Measurements from ENCODE around the gene SEC22A. TPM values are rescaled to one million over a fixed set of nuclear protein-coding genes. Genes with fewer than 3 reads are reported as not detected.

The SEC22A gene
- total and polyA plus RNA-seq, 2 of the 13 experiments (the other 11 are each of a cell fraction or from before 2014, with no cell fraction given), result 14.1 to 17.3 TPM

GRCh38 chr3:123201557-123202427, at the start of gene SEC22A (continued):
- TF ChIP-seq ZBTB40 (IDR thresholded peaks at IDR 0.05) (no peak), ZBTB40 (CRISPR knock-in tag; IDR thresholded peaks at IDR 0.05) (no peak; the same call in 1 of the 2 replicates), ZNF580 (CRISPR knock-in tag; IDR thresholded peaks at IDR 0.05; ENCODE audit: borderline replicate concordance, low read depth) (peak; percentile 55; the same call in 1 of the 2 replicates), MXD1 (CRISPR knock-in tag; IDR thresholded peaks at IDR 0.05) (no peak), ZNF781 (CRISPR knock-in tag; IDR thresholded peaks at IDR 0.05; ENCODE audit: borderline replicate concordance, not compliant biosample characterization) (peak; percentile 22), NR1H2 (CRISPR knock-in tag; IDR thresholded peaks at IDR 0.05; ENCODE audit: borderline replicate concordance, low read depth) (no peak), STAG1 (CRISPR knock-in tag; IDR thresholded peaks at IDR 0.05) (no peak), MXD4 (CRISPR knock-in tag; IDR thresholded peaks at IDR 0.05) (no peak), ZNF331 (CRISPR knock-in tag; IDR thresholded peaks at IDR 0.05) (peak; percentile 51)
